A549 (cell line): ENCODE measurements around the gene DLX4.

ENCODE experiments used
- RFX5 ChIP-seq: fragments of 450-650 bp; IDR thresholded peaks from 2 replicates; pipeline ENCODE4 v1.7.1; 2014; ENCODE audit warnings: antibody characterized with exemption, mild to moderate bottlenecking, moderate library complexity
- TF ChIP-seq, protein P1 (sequence below): fragments of >200 bp; sonication (Bioruptor Twin); formaldehyde crosslinking; IDR thresholded peaks from 3 replicates; pipeline ENCODE4 v1.5.1; 2016
- TF ChIP-seq, protein P2 (sequence below): IDR thresholded peaks from 2 replicates; pipeline ENCODE4 v1.6.1; 2012; ENCODE audit warnings: low read depth, borderline replicate concordance

DNA sequence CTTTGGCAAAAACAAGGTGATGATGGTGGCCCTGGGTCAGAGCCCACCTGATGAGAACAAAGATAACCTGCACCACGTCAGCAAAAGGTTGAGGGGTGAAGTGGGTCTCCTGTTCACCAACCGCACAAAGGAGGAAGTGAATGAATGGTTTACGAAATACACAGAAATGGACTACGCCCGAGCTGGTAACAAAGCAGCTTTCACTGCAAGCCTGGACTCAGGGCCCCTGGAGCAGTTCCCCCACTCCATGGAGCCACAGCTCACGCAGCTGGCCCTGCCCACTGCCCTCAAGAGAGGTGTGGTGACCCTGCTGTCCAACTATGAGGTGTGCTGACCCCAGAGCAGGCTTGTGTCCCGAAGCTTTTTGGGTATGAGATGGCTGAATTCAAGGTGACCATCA, 29.7 kb upstream of the DLX4 start:
- TF ChIP-seq RFX5, result no peak
- TF ChIP-seq, protein P1, sequence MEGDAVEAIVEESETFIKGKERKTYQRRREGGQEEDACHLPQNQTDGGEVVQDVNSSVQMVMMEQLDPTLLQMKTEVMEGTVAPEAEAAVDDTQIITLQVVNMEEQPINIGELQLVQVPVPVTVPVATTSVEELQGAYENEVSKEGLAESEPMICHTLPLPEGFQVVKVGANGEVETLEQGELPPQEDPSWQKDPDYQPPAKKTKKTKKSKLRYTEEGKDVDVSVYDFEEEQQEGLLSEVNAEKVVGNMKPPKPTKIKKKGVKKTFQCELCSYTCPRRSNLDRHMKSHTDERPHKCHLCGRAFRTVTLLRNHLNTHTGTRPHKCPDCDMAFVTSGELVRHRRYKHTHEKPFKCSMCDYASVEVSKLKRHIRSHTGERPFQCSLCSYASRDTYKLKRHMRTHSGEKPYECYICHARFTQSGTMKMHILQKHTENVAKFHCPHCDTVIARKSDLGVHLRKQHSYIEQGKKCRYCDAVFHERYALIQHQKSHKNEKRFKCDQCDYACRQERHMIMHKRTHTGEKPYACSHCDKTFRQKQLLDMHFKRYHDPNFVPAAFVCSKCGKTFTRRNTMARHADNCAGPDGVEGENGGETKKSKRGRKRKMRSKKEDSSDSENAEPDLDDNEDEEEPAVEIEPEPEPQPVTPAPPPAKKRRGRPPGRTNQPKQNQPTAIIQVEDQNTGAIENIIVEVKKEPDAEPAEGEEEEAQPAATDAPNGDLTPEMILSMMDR, result no peak
- TF ChIP-seq, protein P2, sequence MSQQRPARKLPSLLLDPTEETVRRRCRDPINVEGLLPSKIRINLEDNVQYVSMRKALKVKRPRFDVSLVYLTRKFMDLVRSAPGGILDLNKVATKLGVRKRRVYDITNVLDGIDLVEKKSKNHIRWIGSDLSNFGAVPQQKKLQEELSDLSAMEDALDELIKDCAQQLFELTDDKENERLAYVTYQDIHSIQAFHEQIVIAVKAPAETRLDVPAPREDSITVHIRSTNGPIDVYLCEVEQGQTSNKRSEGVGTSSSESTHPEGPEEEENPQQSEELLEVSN, result no peak
